ENCODE results near the gene DCTN1.
"Not testable (repeated sequence)": the region's sequence is repeated elsewhere in the genome, so short reads cannot be mapped to it uniquely, and the experiment has no call there.

The DCTN1 gene

DNA sequence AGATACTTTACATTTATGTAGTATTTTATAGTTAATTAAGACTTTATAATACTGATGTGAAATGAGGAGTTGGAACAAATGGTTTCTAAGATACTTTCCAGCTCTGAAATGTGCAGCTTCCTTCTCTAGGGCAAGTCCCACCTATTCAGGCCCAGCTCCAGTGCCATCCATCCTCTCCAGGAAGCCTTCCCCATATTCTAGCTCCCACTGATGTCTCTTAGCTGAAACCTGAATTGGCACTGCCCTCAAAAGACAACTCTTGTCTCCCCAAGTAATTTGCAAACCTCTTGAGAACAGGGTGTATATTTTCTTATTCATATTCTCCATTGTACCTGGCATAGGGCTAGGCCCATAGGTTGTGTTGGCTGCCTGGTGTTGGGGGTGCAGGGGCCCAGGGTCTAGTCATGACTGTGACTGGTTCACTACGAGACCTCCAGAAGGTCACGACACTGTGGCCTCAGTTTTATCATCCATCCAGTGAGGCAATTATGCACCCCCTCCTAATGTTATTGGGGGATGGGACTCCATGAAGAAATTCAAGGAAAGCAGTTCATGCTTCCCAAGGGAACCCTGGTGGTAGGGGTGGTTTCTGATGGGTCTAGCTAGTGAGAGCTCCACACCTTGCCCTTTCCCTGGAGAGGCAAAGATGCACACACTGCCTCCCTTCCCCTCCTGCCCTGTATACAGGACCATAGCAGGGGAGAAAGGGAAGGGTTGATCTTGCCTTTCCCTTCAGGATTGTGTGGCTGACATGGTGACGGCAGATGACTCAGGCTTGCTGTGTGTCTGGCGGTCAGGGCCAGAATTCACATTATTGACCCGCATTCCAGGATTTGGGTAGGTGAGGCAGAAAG is 44.3 kb upstream of the DCTN1 start:
- DNase-seq (ENCODE audit: extremely low read depth, low read depth), result no peak
- TF ChIP-seq, protein P1, sequence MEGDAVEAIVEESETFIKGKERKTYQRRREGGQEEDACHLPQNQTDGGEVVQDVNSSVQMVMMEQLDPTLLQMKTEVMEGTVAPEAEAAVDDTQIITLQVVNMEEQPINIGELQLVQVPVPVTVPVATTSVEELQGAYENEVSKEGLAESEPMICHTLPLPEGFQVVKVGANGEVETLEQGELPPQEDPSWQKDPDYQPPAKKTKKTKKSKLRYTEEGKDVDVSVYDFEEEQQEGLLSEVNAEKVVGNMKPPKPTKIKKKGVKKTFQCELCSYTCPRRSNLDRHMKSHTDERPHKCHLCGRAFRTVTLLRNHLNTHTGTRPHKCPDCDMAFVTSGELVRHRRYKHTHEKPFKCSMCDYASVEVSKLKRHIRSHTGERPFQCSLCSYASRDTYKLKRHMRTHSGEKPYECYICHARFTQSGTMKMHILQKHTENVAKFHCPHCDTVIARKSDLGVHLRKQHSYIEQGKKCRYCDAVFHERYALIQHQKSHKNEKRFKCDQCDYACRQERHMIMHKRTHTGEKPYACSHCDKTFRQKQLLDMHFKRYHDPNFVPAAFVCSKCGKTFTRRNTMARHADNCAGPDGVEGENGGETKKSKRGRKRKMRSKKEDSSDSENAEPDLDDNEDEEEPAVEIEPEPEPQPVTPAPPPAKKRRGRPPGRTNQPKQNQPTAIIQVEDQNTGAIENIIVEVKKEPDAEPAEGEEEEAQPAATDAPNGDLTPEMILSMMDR (IDR thresholded peaks at IDR 0.05; ENCODE audit: low read depth, low read length), result no peak

DNA sequence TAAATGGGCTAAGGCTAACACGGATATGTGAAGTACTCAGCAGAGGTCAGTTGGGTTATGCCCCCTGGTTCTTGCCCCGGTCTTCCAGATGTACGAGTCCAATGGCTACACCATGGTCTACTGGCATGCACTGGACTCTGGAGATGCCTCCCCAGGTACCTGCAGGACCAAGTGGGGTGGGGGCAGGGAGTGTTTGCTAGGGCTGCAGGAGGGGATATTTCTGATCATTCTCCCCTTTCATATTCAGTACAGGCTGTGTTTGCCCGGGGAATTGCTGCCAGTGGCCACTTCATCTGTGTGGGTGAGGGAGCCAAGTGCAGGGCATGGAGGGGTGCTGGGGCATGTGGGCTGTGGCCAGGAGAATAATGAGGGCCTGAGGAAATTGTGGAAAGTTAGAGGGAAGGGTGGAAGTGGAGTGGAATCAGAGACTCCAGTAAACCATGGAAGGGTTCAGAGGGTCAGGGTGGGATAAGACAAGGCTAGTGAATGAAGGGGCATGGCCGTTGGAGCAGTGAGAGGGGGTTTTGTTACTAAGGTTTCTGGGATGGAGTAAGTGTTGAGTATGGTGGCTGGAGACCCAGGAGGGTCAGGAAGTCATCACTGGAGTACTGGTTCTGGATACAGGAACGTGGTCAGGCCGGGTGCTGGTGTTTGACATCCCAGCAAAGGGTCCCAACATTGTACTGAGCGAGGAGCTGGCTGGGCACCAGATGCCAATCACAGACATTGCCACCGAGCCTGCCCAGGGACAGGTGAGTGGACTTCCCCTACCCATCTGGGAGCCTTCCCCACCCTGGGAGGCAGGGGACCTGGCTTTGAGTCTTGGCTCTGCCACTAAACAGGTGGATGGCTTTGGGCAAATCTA is 43.4 kb upstream of the DCTN1 start:
- no peak for DNase-seq (ENCODE audit: extremely low read depth, low read depth)
- TF ChIP-seq, protein P1 (IDR thresholded peaks at IDR 0.05; ENCODE audit: low read depth, low read length), result no peak

DNA sequence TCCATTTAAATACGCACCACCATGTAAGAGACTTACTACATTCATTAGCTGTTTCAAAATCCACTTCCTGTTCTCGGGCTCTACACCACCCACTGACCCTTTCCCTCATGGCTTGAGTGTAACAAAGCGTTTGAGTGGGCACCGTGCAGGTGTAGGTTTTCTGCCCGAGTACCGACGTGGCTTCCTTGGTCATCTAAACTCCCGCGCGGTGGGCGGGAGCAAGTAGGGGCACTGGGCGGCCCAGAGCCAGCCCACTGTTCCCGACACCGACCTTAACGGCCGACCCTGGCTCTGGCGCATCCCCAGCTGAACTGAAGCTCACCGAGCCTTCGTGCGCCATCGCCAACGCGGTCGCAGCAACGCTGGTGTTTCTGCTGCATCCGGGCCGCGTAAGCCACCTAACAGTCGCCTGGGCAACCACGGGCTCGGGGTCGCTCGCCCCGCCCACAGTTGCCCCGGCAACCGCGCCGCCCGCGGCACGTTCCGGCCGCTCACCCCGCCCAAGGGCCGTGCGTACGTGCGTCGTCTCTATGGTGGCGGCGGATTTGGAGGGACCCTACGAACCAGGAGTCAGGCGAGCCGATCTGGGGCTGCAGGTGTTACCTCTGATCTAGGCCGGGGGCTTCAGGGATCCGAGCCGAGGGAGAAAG is 41.2 kb upstream of the DCTN1 start, which contains the start of the genes C2orf81 and WDR54:
Gene C2orf81, minus strand, starts transcription at position 399 of the 650 bp plus-strand sequence. Its CDS starts 59 bp downstream, at position 340.
Gene WDR54, plus strand, starts transcription at position 510 of the 650 bp plus-strand sequence. CDS start 424 bp downstream, outside the sequence.
- DNase-seq (ENCODE audit: extremely low read depth, low read depth), result peak; percentile 69
- TF ChIP-seq, protein P1 (IDR thresholded peaks at IDR 0.05; ENCODE audit: low read depth, low read length), result no peak

DNA sequence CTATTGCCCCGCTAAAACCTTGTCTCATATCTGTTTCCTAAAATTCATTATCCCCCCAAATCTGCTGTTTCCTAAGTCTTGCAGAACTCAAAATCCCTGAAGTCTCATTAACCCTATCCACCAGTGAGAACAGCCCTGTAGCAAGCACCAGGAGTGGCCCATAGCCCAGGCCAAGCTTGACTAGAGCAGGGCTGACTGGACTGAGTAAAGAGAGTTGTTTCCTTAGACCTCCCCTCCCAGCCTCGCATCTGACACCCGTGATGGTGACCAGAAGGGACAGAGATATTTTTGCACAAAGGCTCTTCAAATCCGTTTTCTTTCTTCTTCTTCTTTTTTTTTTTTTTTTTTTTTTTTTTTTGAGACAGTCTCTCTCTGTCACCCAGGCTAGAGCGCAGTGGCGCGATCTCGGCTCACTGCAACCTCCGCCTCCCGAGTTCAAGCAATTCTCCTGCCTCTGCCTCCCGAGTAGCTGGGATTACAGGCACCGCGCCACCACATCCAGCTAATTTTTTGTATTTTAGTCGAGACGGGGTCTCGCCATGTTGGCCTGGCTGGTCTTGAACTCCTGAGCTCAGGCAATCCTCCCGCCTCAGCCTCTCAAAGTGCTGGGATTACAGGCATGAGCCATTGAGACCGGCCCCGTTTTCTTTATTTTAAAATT is 40.5 kb upstream of the DCTN1 start:
- DNase-seq (ENCODE audit: extremely low read depth, low read depth), result not testable (repeated sequence)

DNA sequence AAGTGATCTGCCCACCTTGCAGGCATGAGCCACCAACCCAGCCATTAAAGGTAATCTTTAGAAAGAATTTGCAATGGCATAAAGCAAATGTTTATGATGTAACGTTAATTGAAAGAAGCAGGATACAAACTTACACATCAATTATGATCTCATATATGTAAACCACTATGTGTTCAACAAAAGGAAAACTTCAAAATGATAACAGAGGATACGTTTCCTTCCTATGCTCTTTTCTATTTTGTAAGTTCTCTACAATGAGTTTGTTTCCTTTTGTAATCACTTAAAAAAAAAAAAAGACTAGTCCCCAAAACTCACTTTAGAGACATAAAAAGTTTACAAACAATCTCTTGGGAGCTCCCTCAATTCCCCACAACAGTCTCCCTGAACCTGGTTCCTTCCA is 39.9 kb upstream of the DCTN1 start:
- TF ChIP-seq, protein P1 (IDR thresholded peaks at IDR 0.05; ENCODE audit: low read depth, low read length), result no peak
- no peak for DNase-seq (ENCODE audit: extremely low read depth, low read depth)

DNA sequence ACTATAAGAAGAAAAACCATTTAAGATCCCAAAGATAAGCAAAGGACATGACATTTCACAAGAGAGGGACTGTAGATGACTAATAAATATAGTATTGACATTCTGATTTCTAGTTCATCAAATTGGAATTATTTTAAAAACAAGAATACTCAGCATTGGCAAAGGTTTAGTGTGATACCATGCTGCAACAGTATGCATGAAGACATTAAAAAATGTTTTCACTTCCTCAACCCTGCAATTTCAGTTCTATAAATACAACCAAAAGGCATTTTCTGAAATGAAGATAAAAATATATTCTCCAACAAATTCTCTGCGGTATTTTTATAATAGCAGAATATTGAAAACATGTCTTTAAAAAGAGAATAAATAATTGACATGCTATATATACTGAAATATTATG is 39.2 kb upstream of the DCTN1 start:
- no peak for DNase-seq (ENCODE audit: extremely low read depth, low read depth)
- TF ChIP-seq, protein P1 (IDR thresholded peaks at IDR 0.05; ENCODE audit: low read depth, low read length), result no peak

DNA sequence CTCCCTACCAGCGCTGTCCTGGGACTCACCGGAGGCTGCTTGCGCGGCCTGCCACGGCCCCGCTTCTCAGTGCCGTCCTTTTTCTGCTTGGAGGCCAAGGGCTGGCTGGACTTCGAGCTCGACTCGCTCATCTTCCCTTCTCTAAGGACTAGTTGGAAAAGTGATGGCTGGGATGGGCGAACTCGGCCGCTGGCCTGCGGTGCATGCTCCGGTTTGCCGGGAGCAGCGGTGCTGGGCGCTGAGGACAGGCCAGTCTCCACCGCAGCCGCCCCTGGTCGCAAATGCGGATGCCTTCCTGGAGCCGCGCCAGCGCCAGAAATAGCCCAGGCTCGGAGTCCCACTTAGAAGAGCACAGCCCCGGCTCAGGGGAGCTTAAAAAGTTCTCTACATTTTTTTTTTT is 38.2 kb upstream of the DCTN1 start:
- TF ChIP-seq, protein P1 (IDR thresholded peaks at IDR 0.05; ENCODE audit: low read depth, low read length), result no peak
- no peak for DNase-seq (ENCODE audit: extremely low read depth, low read depth)

Data from AG09319 (cell line).